ENCODE data around the gene PDE1C. TPM values are rescaled to one million over a fixed set of nuclear protein-coding genes. Genes with fewer than 3 reads are reported as not detected.

PDE1C gene
- total and polyA plus RNA-seq, 2 of the 4 experiments (the other 2 are of a cell fraction) = 14.2 to 61.5 TPM

- TF ChIP-seq MAFK (IDR thresholded peaks at IDR 0.05; ENCODE audit: low read depth, low read length) (no peak), POLR2A (IDR thresholded peaks at IDR 0.05; ENCODE audit: low read depth, low read length) (no peak)
Observed at GRCh38 chr7:32074787-32075585, 4.8 kb upstream of the PDE1C start (continued).

- WGBS, 2 experiments (ENCODE audit: extremely low coverage in 2 of 2, insufficient read length in 1 of 2) = no CpG with 5 or more reads among the region's 1 CpG
- H3K14ac ChIP-seq (replicated peaks; ENCODE audit: low read depth, low read length) = no peak overlapping the region
- TF ChIP-seq CEBPB (IDR thresholded peaks at IDR 0.05; ENCODE audit: low read depth, low read length) = no peak
- TF ChIP-seq RFX5 (IDR thresholded peaks at IDR 0.05; ENCODE audit: low read depth, low read length) = no peak
- TF ChIP-seq CTCF (conservative IDR thresholded peaks at IDR 0.05; ENCODE audit: low read depth, low read length) = no peak
- TF ChIP-seq MAFK (IDR thresholded peaks at IDR 0.05; ENCODE audit: low read depth, low read length) = no peak
- no peak for TF ChIP-seq CHD1 (IDR thresholded peaks at IDR 0.05; ENCODE audit: low read depth, low read length)
- no peak for TF ChIP-seq USF2 (IDR thresholded peaks at IDR 0.05; ENCODE audit: low read depth, low read length)
- no peak for TF ChIP-seq MAZ (IDR thresholded peaks at IDR 0.05; ENCODE audit: borderline replicate concordance, low read depth, low read length)
- no peak for TF ChIP-seq ELK1 (IDR thresholded peaks at IDR 0.05; ENCODE audit: borderline replicate concordance, low read depth, low read length)
- no peak for TF ChIP-seq POLR2A (IDR thresholded peaks at IDR 0.05; ENCODE audit: low read depth, low read length)
- TF ChIP-seq BHLHE40 (IDR thresholded peaks at IDR 0.05; ENCODE audit: low read depth, low read length) = no peak
- TF ChIP-seq SMC3 (IDR thresholded peaks at IDR 0.05; ENCODE audit: low read depth, low read length) = no peak
- TF ChIP-seq RCOR1 (IDR thresholded peaks at IDR 0.05; ENCODE audit: insufficient replicate concordance, low read length) = no peak
Observed at GRCh38 chr7:32073533-32073932, 3.3 kb upstream of the PDE1C start.

More at GRCh38 chr7:32073533-32073932, 3.3 kb upstream of the PDE1C start:
- peaks cover 6% of the 10 kb centered on the region; the same call in 1 of the 2 replicates for H3K4me1 ChIP-seq (ENCODE audit: control insufficient read depth, insufficient read depth, low read length)
- H3K4me3 ChIP-seq (ENCODE audit: insufficient read depth, low read depth, low read length) = no peak overlapping the region
- DNase-seq (no peak), ATAC-seq (ENCODE audit: low read depth) (no peak)
- no peak overlapping the region for H2AK9ac ChIP-seq (replicated peaks; ENCODE audit: low read depth, low read length, poor library complexity)
- H3K18ac ChIP-seq (ENCODE audit: low read depth, low read length) = no peak overlapping the region
- H2BK15ac ChIP-seq (ENCODE audit: low read depth, low read length) = no peak overlapping the region
- no peaks in the 10 kb centered on the region; the same call in 1 of the 2 replicates for H3K36me3 ChIP-seq (ENCODE audit: control insufficient read depth, insufficient read depth, low read length)
- H3K79me1 ChIP-seq (ENCODE audit: low read depth in 1 of 2, low read length in 2 of 2) = peaks cover 10 to 21% of the 10 kb centered on the region in 2 experiments; a peak in 3 of 4 replicates
- no peak overlapping the region for H4K5ac ChIP-seq (ENCODE audit: low read depth, low read length)
- H3K23ac ChIP-seq (ENCODE audit: low read depth, low read length) = no peak overlapping the region
- H2BK120ac ChIP-seq (ENCODE audit: low read depth, low read length) = no peak overlapping the region
- no TSS peak for BruUV-seq (replicated peaks)
- no peak overlapping the region for H3K9ac ChIP-seq (ENCODE audit: low read depth, low read length)
- peak overlapping the region in 1 of 2 experiments; percentile 18; a peak in 1 of 4 replicates for H4K8ac ChIP-seq (ENCODE audit: low read depth in 2 of 2, low read length in 2 of 2)
- intact Hi-C loops (cut with micrococcal nuclease) (loop anchor here (5.0 kb wide), 1 partner anchor 41 kb away; no protein-coding TSS in a partner anchor), dilution Hi-C loops (cut with HindIII; ENCODE audit: low sequenced_read_pairs, unreplicated experiment) (no loop called here), in situ Hi-C loops (cut with MboI; ENCODE audit: low sequenced_read_pairs) (no loop called here)
- H3K9me3 ChIP-seq (ENCODE audit: control insufficient read depth, insufficient read depth, low read length) = 0 out of 2 replicates have a peak, but pooled peaks cover 2% of the 10 kb centered on the region
- no peak overlapping the region for H4K91ac ChIP-seq (ENCODE audit: insufficient read depth, low read depth, low read length)
- no peak overlapping the region for H2BK20ac ChIP-seq (ENCODE audit: low read depth, low read length)
- no peak overlapping the region for H2AFZ ChIP-seq (replicated peaks; ENCODE audit: low read length, poor library complexity)
- no peaks in the 10 kb centered on the region for H4K20me1 ChIP-seq (ENCODE audit: insufficient read depth, low read length)
- no peak overlapping the region for H3K56ac ChIP-seq (ENCODE audit: extremely low read depth, insufficient read depth, low read length)
- ChIA-PET POLR2A (ENCODE audit: unreplicated experiment) (no interaction called here), CTCF (no interaction called here)
- H3K4ac ChIP-seq (ENCODE audit: low read depth, low read length) = no peak overlapping the region
- H3K27me3 ChIP-seq (ENCODE audit: control insufficient read depth, insufficient read depth, low read length) = no peaks in the 10 kb centered on the region
- H2BK5ac ChIP-seq (ENCODE audit: low read depth, low read length, poor library complexity, severe bottlenecking) = no peak overlapping the region
- H2AK5ac ChIP-seq (ENCODE audit: low read depth, low read length) = no peak overlapping the region
- H3K9me1 ChIP-seq (ENCODE audit: insufficient read depth, low read length) = no peaks in the 10 kb centered on the region
- no peak overlapping the region for H3K4me2 ChIP-seq (ENCODE audit: low read depth, low read length)
- no peak overlapping the region for H3K27ac ChIP-seq (ENCODE audit: insufficient read depth, low read length)

Data from IMR-90 (cell line).